Measurements from ENCODE around the gene UFM1.

The UFM1 gene

GRCh38 chr13:38394777-38395496, 45.3 kb downstream of the UFM1 start:
- in situ Hi-C loops (cut with HindIII; ENCODE audit: low pct_ligation_motif_present, low sequenced_read_pairs) = no loop called here
- H3K4me3 ChIP-seq (ENCODE audit: low read depth, low read length) = no peak overlapping the region
- no peaks in the 10 kb centered on the region for H3K36me3 ChIP-seq (replicated peaks)
- H3K27me3 ChIP-seq (replicated peaks) = no peaks in the 10 kb centered on the region
- H3K27ac ChIP-seq = no peak overlapping the region
- DNase-seq = no peak
- no peak for TF ChIP-seq CTCF (IDR thresholded peaks at IDR 0.05; ENCODE audit: low read depth, low read length, missing control alignments)

GRCh38 chr13:38395497-38395788, 45.8 kb downstream of the UFM1 start:
- DNase-seq = no peak
- Histone ChIP-seq H3K36me3 (replicated peaks) (no peaks in the 10 kb centered on the region), H3K27me3 (replicated peaks) (no peaks in the 10 kb centered on the region), H3K4me3 (ENCODE audit: low read depth, low read length) (no peak overlapping the region), H3K27ac (no peak overlapping the region)
- no peak for TF ChIP-seq CTCF (IDR thresholded peaks at IDR 0.05; ENCODE audit: low read depth, low read length, missing control alignments)
- in situ Hi-C loops (cut with HindIII; ENCODE audit: low pct_ligation_motif_present, low sequenced_read_pairs) = no loop called here

GRCh38 chr13:38398711-38399493, 49.3 kb downstream of the UFM1 start:
- H3K27ac ChIP-seq = no peak overlapping the region
- no peaks in the 10 kb centered on the region for H3K27me3 ChIP-seq (replicated peaks)
- peak; percentile 22 for DNase-seq
- no peak for TF ChIP-seq CTCF (IDR thresholded peaks at IDR 0.05; ENCODE audit: low read depth, low read length, missing control alignments)
- H3K36me3 ChIP-seq (replicated peaks) = no peaks in the 10 kb centered on the region
- in situ Hi-C loops (cut with HindIII; ENCODE audit: low pct_ligation_motif_present, low sequenced_read_pairs) = no loop called here
- H3K4me3 ChIP-seq (ENCODE audit: low read depth, low read length) = no peak overlapping the region

- in situ Hi-C loops (cut with HindIII; ENCODE audit: low pct_ligation_motif_present, low sequenced_read_pairs) = no loop called here
- no peaks in the 10 kb centered on the region for H3K27me3 ChIP-seq (replicated peaks)
- H3K4me3 ChIP-seq (ENCODE audit: low read depth, low read length) = no peak overlapping the region
- DNase-seq = no peak
- no peak for TF ChIP-seq CTCF (IDR thresholded peaks at IDR 0.05; ENCODE audit: low read depth, low read length, missing control alignments)
- H3K27ac ChIP-seq = no peak overlapping the region
- no peaks in the 10 kb centered on the region for H3K36me3 ChIP-seq (replicated peaks)
Measured at GRCh38 chr13:38399535-38399934, 49.9 kb downstream of the UFM1 start.

GRCh38 chr13:38401276-38401675, 51.6 kb downstream of the UFM1 start:
- in situ Hi-C loops (cut with HindIII; ENCODE audit: low pct_ligation_motif_present, low sequenced_read_pairs) = no loop called here
- DNase-seq = no peak
- Histone ChIP-seq H3K4me3 (ENCODE audit: low read depth, low read length) (no peak overlapping the region), H3K27ac (no peak overlapping the region), H3K36me3 (replicated peaks) (no peaks in the 10 kb centered on the region), H3K27me3 (replicated peaks) (no peaks in the 10 kb centered on the region)
- no peak for TF ChIP-seq CTCF (IDR thresholded peaks at IDR 0.05; ENCODE audit: low read depth, low read length, missing control alignments)
